Measurements from ENCODE around the gene CALM3. TPM values are rescaled to one million over a fixed set of nuclear protein-coding genes. Genes with fewer than 3 reads are reported as not detected.
A peak's percentile ranks its signal among the peaks of the same experiment; 100 is the strongest.

CALM3 gene
- polyA plus RNA-seq, 1 donor (not counting 4 experiments of a cell fraction or from before 2014, with no cell fraction given) = 411 TPM

DNA sequence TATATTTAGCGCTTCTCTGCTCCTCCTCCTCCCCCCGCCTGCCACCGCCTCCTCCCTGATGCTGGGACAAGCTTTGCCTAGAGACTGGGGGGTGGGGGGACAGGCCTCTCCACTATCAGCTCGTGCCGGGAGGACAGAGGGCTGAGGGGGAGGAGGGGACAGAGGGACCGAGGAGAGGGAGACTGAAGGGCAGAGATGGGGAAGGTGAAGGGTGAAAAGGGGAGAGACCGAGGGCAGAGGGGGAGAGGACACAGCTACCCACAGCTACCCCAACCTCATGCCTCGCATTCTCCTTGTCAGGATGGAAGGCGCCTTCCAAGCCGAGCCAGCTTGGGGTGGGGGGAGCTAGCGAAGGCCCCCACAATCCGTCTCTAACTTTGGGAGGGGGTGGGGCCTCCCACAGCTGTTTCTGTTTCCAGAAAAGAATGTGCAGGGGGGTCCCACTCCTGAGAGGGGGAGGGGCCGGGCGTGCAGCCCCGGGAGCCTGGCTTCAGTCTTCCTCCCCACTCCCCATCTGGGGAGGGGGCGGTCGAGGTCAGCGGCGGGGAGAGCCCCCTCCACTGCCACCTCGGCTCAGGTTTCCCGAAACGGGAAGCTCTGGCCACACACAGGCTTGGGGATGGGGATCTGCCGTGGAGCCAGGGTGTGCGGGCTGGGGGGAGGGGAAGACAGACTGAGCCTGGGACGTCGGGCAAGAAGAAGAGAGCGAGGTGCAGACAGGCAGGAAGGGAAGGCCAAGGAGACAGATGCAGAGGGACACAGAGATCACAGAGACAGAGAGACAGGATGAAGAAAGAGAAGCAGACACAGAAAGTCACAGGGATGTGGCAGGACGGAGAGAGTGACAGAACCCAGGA, 58.2 kb downstream of the CALM3 start:
- no peaks in the 10 kb centered on the region for H3K9me3 ChIP-seq (ENCODE audit: control insufficient read depth, low read depth, low read length)
- no peak overlapping the region for H2AFZ ChIP-seq (ENCODE audit: control insufficient read depth, low read length)
- peaks cover 26% of the 10 kb centered on the region for H3K27me3 ChIP-seq (ENCODE audit: control insufficient read depth, extremely low read depth, insufficient read depth, low read length)
- no peaks in the 10 kb centered on the region for H3K79me2 ChIP-seq (ENCODE audit: control insufficient read depth, insufficient read depth, low read length)
- no peak overlapping the region for H3K27ac ChIP-seq (ENCODE audit: control insufficient read depth, insufficient read depth, low read length)
- H4K20me1 ChIP-seq (ENCODE audit: control insufficient read depth, extremely low read depth, insufficient read depth, low read length) = no peaks in the 10 kb centered on the region
- no peak overlapping the region for H3K9ac ChIP-seq (ENCODE audit: control insufficient read depth, extremely low read depth, insufficient read depth, low read length)
- H3K36me3 ChIP-seq (ENCODE audit: control insufficient read depth in 2 of 2, extremely low read depth in 1 of 2, insufficient read depth in 2 of 2, low read length in 2 of 2) = no peaks in the 10 kb centered on the region
- H3K4me1 ChIP-seq (ENCODE audit: control insufficient read depth, extremely low read depth, insufficient read depth, low read length) = peaks cover 13% of the 10 kb centered on the region
- H3K9me1 ChIP-seq (ENCODE audit: control insufficient read depth, extremely low read depth, insufficient read depth, low read length) = no peaks in the 10 kb centered on the region
- dilution Hi-C loops (cut with MboI; ENCODE audit: extremely low pct_ligation_motif_present, low sequenced_read_pairs) = no loop called here
- DNase-seq (ENCODE audit: low read depth, low spot score) (no peak), FAIRE-seq (no peak)
- TF ChIP-seq, protein P1, sequence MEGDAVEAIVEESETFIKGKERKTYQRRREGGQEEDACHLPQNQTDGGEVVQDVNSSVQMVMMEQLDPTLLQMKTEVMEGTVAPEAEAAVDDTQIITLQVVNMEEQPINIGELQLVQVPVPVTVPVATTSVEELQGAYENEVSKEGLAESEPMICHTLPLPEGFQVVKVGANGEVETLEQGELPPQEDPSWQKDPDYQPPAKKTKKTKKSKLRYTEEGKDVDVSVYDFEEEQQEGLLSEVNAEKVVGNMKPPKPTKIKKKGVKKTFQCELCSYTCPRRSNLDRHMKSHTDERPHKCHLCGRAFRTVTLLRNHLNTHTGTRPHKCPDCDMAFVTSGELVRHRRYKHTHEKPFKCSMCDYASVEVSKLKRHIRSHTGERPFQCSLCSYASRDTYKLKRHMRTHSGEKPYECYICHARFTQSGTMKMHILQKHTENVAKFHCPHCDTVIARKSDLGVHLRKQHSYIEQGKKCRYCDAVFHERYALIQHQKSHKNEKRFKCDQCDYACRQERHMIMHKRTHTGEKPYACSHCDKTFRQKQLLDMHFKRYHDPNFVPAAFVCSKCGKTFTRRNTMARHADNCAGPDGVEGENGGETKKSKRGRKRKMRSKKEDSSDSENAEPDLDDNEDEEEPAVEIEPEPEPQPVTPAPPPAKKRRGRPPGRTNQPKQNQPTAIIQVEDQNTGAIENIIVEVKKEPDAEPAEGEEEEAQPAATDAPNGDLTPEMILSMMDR (optimal IDR thresholded peaks at IDR 0.05 in 1 of 3, IDR thresholded peaks at IDR 0.05 in 1 of 3, conservative IDR thresholded peaks at IDR 0.05 in 1 of 3; ENCODE audit: extremely low read depth in 1 of 3, insufficient read depth in 2 of 3, low read length in 3 of 3) = no peak
- TF ChIP-seq EZH2 (IDR thresholded peaks at IDR 0.05; ENCODE audit: low read length) = no peak
- H3K4me3 ChIP-seq (ENCODE audit: control insufficient read depth in 2 of 3, extremely low read depth in 1 of 3, insufficient read depth in 2 of 3, low read depth in 1 of 3, low read length in 3 of 3) = no peak overlapping the region
- no peak overlapping the region for H3K4me2 ChIP-seq (ENCODE audit: control insufficient read depth, extremely low read depth, insufficient read depth, low read depth, low read length)

GRCh38 chr19:46660008-46660517, 58.9 kb downstream of the CALM3 start:
- dilution Hi-C loops (cut with MboI; ENCODE audit: extremely low pct_ligation_motif_present, low sequenced_read_pairs) = no loop called here
- Histone ChIP-seq H3K4me3 (ENCODE audit: control insufficient read depth in 2 of 3, extremely low read depth in 1 of 3, insufficient read depth in 2 of 3, low read depth in 1 of 3, low read length in 3 of 3) (no peak overlapping the region), H2AFZ (ENCODE audit: control insufficient read depth, low read length) (no peak overlapping the region)

More at GRCh38 chr19:46660008-46660517, 58.9 kb downstream of the CALM3 start:
- DNase-seq (ENCODE audit: low read depth, low spot score) = no peak
- Histone ChIP-seq H3K9ac (ENCODE audit: control insufficient read depth, extremely low read depth, insufficient read depth, low read length) (no peak overlapping the region), H3K4me2 (ENCODE audit: control insufficient read depth, extremely low read depth, insufficient read depth, low read depth, low read length) (no peak overlapping the region), H4K20me1 (ENCODE audit: control insufficient read depth, extremely low read depth, insufficient read depth, low read length) (no peaks in the 10 kb centered on the region), H3K9me1 (ENCODE audit: control insufficient read depth, extremely low read depth, insufficient read depth, low read length) (no peaks in the 10 kb centered on the region), H3K9me3 (ENCODE audit: control insufficient read depth, low read depth, low read length) (no peaks in the 10 kb centered on the region), H3K36me3 (ENCODE audit: control insufficient read depth in 2 of 2, extremely low read depth in 1 of 2, insufficient read depth in 2 of 2, low read length in 2 of 2) (no peaks in the 10 kb centered on the region), H3K4me1 (ENCODE audit: control insufficient read depth, extremely low read depth, insufficient read depth, low read length) (peaks cover 13% of the 10 kb centered on the region), H3K27me3 (ENCODE audit: control insufficient read depth, extremely low read depth, insufficient read depth, low read length) (peaks cover 26% of the 10 kb centered on the region), H3K27ac (ENCODE audit: control insufficient read depth, insufficient read depth, low read length) (no peak overlapping the region), H3K79me2 (ENCODE audit: control insufficient read depth, insufficient read depth, low read length) (no peaks in the 10 kb centered on the region)
- FAIRE-seq = no peak
- TF ChIP-seq, protein P1 (optimal IDR thresholded peaks at IDR 0.05 in 1 of 3, IDR thresholded peaks at IDR 0.05 in 1 of 3, conservative IDR thresholded peaks at IDR 0.05 in 1 of 3; ENCODE audit: extremely low read depth in 1 of 3, insufficient read depth in 2 of 3, low read length in 3 of 3) = no peak
- TF ChIP-seq EZH2 (IDR thresholded peaks at IDR 0.05; ENCODE audit: low read length) = peak; percentile 75

Other genes with a start within 250 kb of the CALM3 start
- gene CCDC8, start 187.8 kb upstream of the CALM3 start, polyA plus RNA-seq = 5.2 to 5.6 TPM (median 5.4 TPM) in 3 replicates
- gene PNMA8C, start 172.4 kb upstream of the CALM3 start, polyA plus RNA-seq = not detected in 3 replicates
- gene PNMA8A, start 129.8 kb upstream of the CALM3 start, polyA plus RNA-seq = 0.16 to 0.28 TPM (median 0.24 TPM) in 3 replicates
- 0.01 TPM in 1 of 3 replicates, not detected in the others for gene PNMA8B, start 105.5 kb upstream of the CALM3 start, polyA plus RNA-seq
- gene PTGIR, start 23.8 kb downstream of the CALM3 start, polyA plus RNA-seq = 0.08 TPM in 1 of 3 replicates, not detected in the others
- not detected in 3 replicates for gene GNG8, start 34.9 kb downstream of the CALM3 start, polyA plus RNA-seq
- 0.03 to 0.14 TPM (median 0.04 TPM) in 3 replicates for gene DACT3, start 59.9 kb downstream of the CALM3 start, polyA plus RNA-seq
- gene PRKD2, start 115.8 kb downstream of the CALM3 start, polyA plus RNA-seq = 9.9 to 29.0 TPM (median 13.4 TPM) in 3 replicates
- 6.1 to 12.6 TPM (median 6.1 TPM) in 3 replicates for gene FKRP, start 144.7 kb downstream of the CALM3 start, polyA plus RNA-seq
- 37.3 to 57.0 TPM (median 45.8 TPM) in 3 replicates for gene STRN4, start 145.1 kb downstream of the CALM3 start, polyA plus RNA-seq
- gene SLC1A5, start 187.3 kb downstream of the CALM3 start, polyA plus RNA-seq = 74.8 to 137 TPM (median 90.4 TPM) in 3 replicates
- 183 to 218 TPM (median 192 TPM) in 3 replicates for gene AP2S1, start 249.5 kb downstream of the CALM3 start, polyA plus RNA-seq